ENCODE data around the gene TMEM116.

DNA sequence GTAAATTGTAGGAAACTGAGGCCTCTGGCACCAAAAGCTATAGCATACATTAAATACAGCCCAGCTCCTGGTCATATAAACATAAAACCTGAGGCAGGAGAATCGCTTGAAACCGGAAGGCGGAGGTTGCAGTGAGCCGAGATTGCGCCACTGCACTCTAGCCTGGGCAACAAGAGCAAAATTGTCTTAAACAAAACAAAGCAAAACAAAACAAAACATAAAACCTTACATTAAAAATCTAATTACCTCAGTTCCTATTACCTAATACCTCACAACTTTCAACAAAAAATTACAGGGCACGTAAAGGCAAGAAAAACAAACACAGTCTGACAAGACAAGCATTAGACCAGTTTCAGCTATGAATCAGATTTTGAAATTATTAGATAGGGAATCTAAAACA lies 36.7 kb downstream of the TMEM116 start:
- TF ChIP-seq POLR2A (IDR thresholded peaks at IDR 0.05), result no peak
- TF ChIP-seq, protein P1, sequence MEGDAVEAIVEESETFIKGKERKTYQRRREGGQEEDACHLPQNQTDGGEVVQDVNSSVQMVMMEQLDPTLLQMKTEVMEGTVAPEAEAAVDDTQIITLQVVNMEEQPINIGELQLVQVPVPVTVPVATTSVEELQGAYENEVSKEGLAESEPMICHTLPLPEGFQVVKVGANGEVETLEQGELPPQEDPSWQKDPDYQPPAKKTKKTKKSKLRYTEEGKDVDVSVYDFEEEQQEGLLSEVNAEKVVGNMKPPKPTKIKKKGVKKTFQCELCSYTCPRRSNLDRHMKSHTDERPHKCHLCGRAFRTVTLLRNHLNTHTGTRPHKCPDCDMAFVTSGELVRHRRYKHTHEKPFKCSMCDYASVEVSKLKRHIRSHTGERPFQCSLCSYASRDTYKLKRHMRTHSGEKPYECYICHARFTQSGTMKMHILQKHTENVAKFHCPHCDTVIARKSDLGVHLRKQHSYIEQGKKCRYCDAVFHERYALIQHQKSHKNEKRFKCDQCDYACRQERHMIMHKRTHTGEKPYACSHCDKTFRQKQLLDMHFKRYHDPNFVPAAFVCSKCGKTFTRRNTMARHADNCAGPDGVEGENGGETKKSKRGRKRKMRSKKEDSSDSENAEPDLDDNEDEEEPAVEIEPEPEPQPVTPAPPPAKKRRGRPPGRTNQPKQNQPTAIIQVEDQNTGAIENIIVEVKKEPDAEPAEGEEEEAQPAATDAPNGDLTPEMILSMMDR (IDR thresholded peaks at IDR 0.05), result no peak
